C4-2B (cell line): ENCODE data around the gene KCNJ10.

Experiments used
- ZFX ChIP-seq: fragments of 450-650 bp; IDR thresholded peaks from 2 replicates; pipeline ENCODE4 v1.6.1; 2017
- TF ChIP-seq, protein P1 (sequence below): fragments of 450-650 bp; conservative IDR thresholded peaks from 2 replicates; pipeline ENCODE4 v1.5.1; 2017; ENCODE audit warnings: mild to moderate bottlenecking

DNA sequence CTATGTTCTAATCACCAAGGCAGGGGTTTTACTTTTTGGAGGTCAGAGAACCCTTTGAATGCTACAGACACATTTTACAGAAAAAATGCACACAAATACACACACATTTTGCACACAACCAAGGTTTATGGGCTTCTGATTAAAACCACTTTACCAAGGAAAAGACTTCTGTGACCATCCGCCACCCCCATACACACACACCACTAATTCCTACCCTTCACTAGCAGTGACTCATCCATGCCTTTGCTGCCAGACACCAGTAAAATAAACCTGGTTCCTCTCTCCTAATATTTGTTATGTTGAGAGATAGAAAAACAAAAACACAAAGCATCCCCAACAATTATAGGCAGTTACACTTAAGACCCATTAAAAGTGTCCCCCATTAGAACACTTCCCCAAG, 51.1 kb downstream of the KCNJ10 start:
- TF ChIP-seq, protein P1, sequence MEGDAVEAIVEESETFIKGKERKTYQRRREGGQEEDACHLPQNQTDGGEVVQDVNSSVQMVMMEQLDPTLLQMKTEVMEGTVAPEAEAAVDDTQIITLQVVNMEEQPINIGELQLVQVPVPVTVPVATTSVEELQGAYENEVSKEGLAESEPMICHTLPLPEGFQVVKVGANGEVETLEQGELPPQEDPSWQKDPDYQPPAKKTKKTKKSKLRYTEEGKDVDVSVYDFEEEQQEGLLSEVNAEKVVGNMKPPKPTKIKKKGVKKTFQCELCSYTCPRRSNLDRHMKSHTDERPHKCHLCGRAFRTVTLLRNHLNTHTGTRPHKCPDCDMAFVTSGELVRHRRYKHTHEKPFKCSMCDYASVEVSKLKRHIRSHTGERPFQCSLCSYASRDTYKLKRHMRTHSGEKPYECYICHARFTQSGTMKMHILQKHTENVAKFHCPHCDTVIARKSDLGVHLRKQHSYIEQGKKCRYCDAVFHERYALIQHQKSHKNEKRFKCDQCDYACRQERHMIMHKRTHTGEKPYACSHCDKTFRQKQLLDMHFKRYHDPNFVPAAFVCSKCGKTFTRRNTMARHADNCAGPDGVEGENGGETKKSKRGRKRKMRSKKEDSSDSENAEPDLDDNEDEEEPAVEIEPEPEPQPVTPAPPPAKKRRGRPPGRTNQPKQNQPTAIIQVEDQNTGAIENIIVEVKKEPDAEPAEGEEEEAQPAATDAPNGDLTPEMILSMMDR: no peak
- no peak for TF ChIP-seq ZFX
